Ovary (tissue), 9 donors: Measurements from ENCODE around the gene KCNMB2. TPM values are rescaled to one million over a fixed set of nuclear protein-coding genes. Genes with fewer than 3 reads are reported as not detected.

Experiments used
- DNase-seq, 5 donors: peaks; one replicate each; pipeline ENCODE4 v3.0.0-alpha.2; 2019 to 2020
- H3K27ac ChIP-seq, 2 donors: fragments of 200-600 bp; one replicate each; pipeline versions ENCODE4 v1.5.1 to v1.8.0; 2019 to 2022
- H3K27me3 ChIP-seq: fragments of 200-600 bp; one replicate; pipeline ENCODE4 v1.8.0; 2022
- H3K36me3 ChIP-seq: fragments of 200-600 bp; sonication (generic); one replicate; pipeline ENCODE4 v1.5.1; 2019
- H3K4me1 ChIP-seq: one replicate; pipeline ENCODE4 v1.8.1; 2013; ENCODE audit warnings: mild to moderate bottlenecking, moderate library complexity; ENCODE audit not compliant: insufficient read depth
- H3K4me3 ChIP-seq: fragments of 200-600 bp; sonication (generic); one replicate; pipeline ENCODE4 v1.5.1; 2017
- H3K9me3 ChIP-seq, 2 donors: fragments of 200-600 bp in 1 of 2; sonication (generic) in 1 of 2; one replicate each; pipeline versions ENCODE4 v1.5.1 to v1.8.1; 2013 to 2019; ENCODE audit warnings: mild to moderate bottlenecking in 1 of 2, moderate library complexity in 1 of 2
- EP300 ChIP-seq: sonication (generic); formaldehyde crosslinking; IDR thresholded peaks from one replicate; pipeline ENCODE4 v1.6.1; 2017; ENCODE audit warnings: antibody characterized with exemption
- POLR2A ChIP-seq: fragments of 450-650 bp; IDR thresholded peaks from one replicate; pipeline ENCODE4 v1.6.1; 2017; ENCODE audit warnings: antibody characterized with exemption, mild to moderate bottlenecking, moderate library complexity
- WGBS, 3 donors: extraction: QIAGEN DNeasy Blood & Tissue Kit in 1 of 3; methylation state at CpG; one replicate each; pipeline versions ENCODE4 v1.1.5 to v1.1.7; 2013 to 2017; 5-methylcytosine and 5-hydroxymethylcytosine counted together
- intact Hi-C, 4 donors: fragments of 100-400 bp; cut with DNase I; formaldehyde crosslinking; loops; one replicate each; pipeline versions ENCODE4 v1.11.0 to v1.15.1; 2022 to 2023
- polyA plus RNA-seq, 2 donors: library from polyadenylated mRNA; stranded (reverse); fragments of 200-250 nt in 1 of 2; fragments of 350-450 nt in 1 of 2; fragmentation: Illumina TruSeq in 1 of 2; extraction: RNeasy Lipid Tissue Mini Kit (QIAGEN cat#74804) in 1 of 2; gene quantifications; one replicate each; pipeline ENCODE4 v1.2.3, GENCODE V29; 2013 to 2014
- total RNA-seq, 7 donors: library from RNA; depleted of rRNA in 2 of 7; stranded (reverse); fragments of >200 nt in 2 of 7; fragmentation: NEBNext Ultra II Directional in 3 of 7; extraction: Animal tissue kit (Norgen Biotek cat#: 25700) in 3 of 7; gene quantifications; one replicate each; pipeline versions ENCODE4 v1.1.0 to v1.2.4, GENCODE V29; 2016 to 2023
- TF ChIP-seq, protein P1 (sequence below), 3 donors: fragments of 450-650 bp in 2 of 3; fragments of 200-600 bp in 1 of 3; IDR thresholded peaks; one replicate each; pipeline versions ENCODE4 v1.5.1 to v1.8.0; 2016 to 2022; ENCODE audit warnings: antibody characterized with exemption in 3 of 3, mild to moderate bottlenecking in 1 of 3
- donor health status: DM: no; HTN: no; CAD: no; lungs with moderate emphysema.
- donor health status: DM: no; HTN: no; CAD: no.
- donor health status: Bipolar disorder and iron deficiency.
- donor health status: DM: yes; HTN: yes; CAD: no.
- donor health status: DM: no; HTN: no; CAD: no.
- donor health status: DM: yes; HTN: yes; CAD: no.

KCNMB2 gene
- total and polyA plus RNA-seq, 9 donors: 5.7 to 11.6 (median 7.5) TPM

DNA sequence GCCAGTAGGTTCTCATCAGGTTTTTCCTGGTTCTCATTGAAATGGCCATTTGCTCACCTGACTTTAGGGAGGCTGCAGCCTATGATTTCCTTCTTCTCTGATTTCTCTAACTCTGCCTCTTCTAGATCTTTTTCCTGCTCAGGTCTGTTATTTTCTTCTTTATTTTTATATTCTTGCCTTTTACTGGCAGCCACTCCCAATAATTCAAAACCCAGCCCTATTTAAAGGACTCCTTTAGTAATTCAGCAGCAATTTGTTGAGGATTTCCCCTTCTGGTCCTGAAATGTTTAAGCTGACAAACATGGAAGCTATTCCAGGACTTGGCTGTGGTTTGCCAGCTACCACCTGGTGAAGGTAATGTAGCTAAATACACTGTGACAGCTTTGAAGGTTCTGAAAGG, 333.8 kb downstream of the KCNMB2 start:
- H3K27me3 ChIP-seq: no peaks in the 10 kb centered on the region
- no peaks in the 10 kb centered on the region for H3K36me3 ChIP-seq
- H3K27ac ChIP-seq: no peak overlapping the region
- H3K4me3 ChIP-seq: no peak overlapping the region
- H3K9me3 ChIP-seq: no peaks in the 10 kb centered on the region
- DNase-seq: no peak
- intact Hi-C loops: no loop called here
- TF ChIP-seq, protein P1, sequence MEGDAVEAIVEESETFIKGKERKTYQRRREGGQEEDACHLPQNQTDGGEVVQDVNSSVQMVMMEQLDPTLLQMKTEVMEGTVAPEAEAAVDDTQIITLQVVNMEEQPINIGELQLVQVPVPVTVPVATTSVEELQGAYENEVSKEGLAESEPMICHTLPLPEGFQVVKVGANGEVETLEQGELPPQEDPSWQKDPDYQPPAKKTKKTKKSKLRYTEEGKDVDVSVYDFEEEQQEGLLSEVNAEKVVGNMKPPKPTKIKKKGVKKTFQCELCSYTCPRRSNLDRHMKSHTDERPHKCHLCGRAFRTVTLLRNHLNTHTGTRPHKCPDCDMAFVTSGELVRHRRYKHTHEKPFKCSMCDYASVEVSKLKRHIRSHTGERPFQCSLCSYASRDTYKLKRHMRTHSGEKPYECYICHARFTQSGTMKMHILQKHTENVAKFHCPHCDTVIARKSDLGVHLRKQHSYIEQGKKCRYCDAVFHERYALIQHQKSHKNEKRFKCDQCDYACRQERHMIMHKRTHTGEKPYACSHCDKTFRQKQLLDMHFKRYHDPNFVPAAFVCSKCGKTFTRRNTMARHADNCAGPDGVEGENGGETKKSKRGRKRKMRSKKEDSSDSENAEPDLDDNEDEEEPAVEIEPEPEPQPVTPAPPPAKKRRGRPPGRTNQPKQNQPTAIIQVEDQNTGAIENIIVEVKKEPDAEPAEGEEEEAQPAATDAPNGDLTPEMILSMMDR (IDR thresholded peaks at IDR 0.05): no peak
- TF ChIP-seq EP300 (no peak), POLR2A (no peak)
- H3K4me1 ChIP-seq: peaks cover 10% of the 10 kb centered on the region

DNA sequence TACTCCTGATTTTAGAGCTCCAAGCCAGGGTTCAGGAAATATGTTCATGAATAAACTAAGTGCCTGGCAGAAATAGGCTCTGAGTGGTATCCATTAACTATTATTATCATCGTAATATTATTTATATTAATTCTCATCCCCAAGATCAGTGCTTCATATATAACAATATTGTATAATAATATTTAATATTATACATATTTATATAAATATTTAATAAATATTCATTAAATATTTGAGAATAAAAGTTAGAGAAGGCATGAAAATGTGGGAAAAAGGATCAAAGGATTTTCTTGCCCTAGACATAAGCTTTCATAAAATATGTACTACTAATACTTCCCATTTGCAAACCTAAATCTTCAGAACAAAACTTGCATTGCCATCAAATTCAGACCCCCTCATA, 338.9 kb downstream of the KCNMB2 start:
- no peak for DNase-seq
- Histone ChIP-seq H3K27me3 (no peaks in the 10 kb centered on the region), H3K27ac (no peak overlapping the region), H3K36me3 (no peaks in the 10 kb centered on the region), H3K4me3 (no peak overlapping the region), H3K4me1 (no peaks in the 10 kb centered on the region), H3K9me3 (no peaks in the 10 kb centered on the region)
- intact Hi-C loops: no loop called here
- 91 to 95% (median 94%) methylated on average over 1 of the region's 1 CpG for WGBS, 3 donors
- TF ChIP-seq POLR2A (no peak), EP300 (no peak)
- TF ChIP-seq, protein P1 (IDR thresholded peaks at IDR 0.05): no peak

DNA sequence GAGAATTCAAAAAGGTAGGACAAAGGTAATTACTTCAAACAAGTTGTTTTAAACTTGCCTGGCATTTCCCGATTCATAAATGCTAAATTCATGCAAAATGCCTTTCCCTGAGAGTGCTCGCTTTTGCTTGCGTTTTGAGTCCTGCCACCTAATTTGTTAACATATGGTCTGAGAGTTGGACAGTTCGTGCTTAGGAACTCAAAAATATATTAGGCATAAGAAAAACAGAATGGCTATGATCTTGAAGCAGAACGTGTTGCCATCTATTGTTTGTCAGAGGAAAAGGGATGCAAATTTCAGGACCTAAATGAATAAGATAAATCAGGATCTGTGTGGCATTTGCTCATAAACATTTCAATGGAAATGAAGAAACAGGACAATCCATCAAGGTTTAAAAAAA, 339.6 kb downstream of the KCNMB2 start:
- Histone ChIP-seq H3K4me3 (no peak overlapping the region), H3K4me1 (no peaks in the 10 kb centered on the region), H3K27me3 (no peaks in the 10 kb centered on the region), H3K27ac (no peak overlapping the region), H3K9me3 (no peaks in the 10 kb centered on the region), H3K36me3 (no peaks in the 10 kb centered on the region)
- no peak for DNase-seq
- TF ChIP-seq, protein P1 (IDR thresholded peaks at IDR 0.05): no peak
- no peak for TF ChIP-seq POLR2A
- TF ChIP-seq EP300: no peak
- WGBS, 3 donors: 63 to 73% (median 67%) methylated on average over 5 of the region's 5 CpGs
- intact Hi-C loops: no loop called here

DNA sequence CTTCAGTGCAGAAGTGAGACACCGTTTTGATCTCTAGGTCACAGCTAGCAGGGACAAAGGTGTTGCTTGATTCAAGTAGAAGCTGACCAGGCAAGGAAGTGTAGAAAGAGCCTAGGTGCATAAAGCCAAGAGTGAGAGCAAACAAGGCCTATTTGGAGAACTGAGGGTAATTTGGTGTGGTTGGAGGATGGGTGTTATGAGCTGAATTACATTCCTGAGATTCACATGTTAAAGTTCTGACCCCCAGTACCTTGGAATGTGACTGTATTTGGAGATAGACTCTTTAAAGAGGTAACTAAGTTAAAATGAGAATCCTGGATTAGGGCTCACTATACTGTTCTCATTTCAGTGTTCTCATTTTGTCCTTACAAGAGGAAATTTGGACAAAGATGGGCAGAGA, 344.0 kb downstream of the KCNMB2 start:
- no peaks in the 10 kb centered on the region for H3K27me3 ChIP-seq
- no peak overlapping the region for H3K27ac ChIP-seq
- H3K9me3 ChIP-seq: no peaks in the 10 kb centered on the region
- intact Hi-C loops: no loop called here
- WGBS, 3 donors: 69 to 84% (median 74%) methylated on average over 1 of the region's 1 CpG
- no peaks in the 10 kb centered on the region for H3K36me3 ChIP-seq
- no peak overlapping the region for H3K4me3 ChIP-seq
- no peak for DNase-seq
- TF ChIP-seq EP300 (no peak), POLR2A (no peak)
- TF ChIP-seq, protein P1 (IDR thresholded peaks at IDR 0.05): no peak
- H3K4me1 ChIP-seq: no peaks in the 10 kb centered on the region
